ENCODE measurements around the gene REG1A. TPM values are rescaled to one million over a fixed set of nuclear protein-coding genes. Genes with fewer than 3 reads are reported as not detected.

REG1A gene
- total and polyA plus RNA-seq, 7 donors = 0.13 to 8.3 (median 0.95) TPM; not detected in 2

DNA sequence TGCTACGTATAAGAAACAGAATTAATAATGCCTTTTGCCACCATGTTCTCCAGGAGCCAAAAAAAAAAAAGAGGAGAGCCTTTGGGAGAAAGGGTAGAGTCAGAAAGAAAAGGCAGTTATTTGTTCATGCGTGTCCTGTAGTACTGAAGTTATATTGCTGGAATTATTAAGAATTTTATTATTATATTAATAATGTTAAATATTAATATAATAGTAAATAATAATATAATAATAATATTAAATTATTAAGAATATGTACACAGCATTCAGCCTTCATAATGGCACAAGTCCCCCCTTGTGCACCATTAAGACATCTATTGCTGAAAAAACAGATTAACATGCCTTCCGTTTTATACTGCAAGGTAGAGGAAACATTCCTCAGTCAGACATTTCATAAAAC is 8.1 kb downstream of the REG1A start:
- WGBS, 3 donors = 77 to 86% (median 82%) methylated on average over 3 of the region's 3 CpGs
- intact Hi-C loops (cut with DNase I) = no loop called here
- Histone ChIP-seq H3K27me3 (ENCODE audit: insufficient read depth in 3 of 3, low read length in 2 of 3) (no peaks in the 10 kb centered on the region), H3K4me3 (no peak overlapping the region), H3K9me3 (no peaks in the 10 kb centered on the region), H3K4me1 (no peaks in the 10 kb centered on the region), H3K36me3 (ENCODE audit: insufficient read depth in 1 of 2, low read depth in 1 of 2) (no peaks in the 10 kb centered on the region), H3K27ac (no peak overlapping the region)
- DNase-seq (no peak), ATAC-seq (no peak)
- TF ChIP-seq, protein P1, sequence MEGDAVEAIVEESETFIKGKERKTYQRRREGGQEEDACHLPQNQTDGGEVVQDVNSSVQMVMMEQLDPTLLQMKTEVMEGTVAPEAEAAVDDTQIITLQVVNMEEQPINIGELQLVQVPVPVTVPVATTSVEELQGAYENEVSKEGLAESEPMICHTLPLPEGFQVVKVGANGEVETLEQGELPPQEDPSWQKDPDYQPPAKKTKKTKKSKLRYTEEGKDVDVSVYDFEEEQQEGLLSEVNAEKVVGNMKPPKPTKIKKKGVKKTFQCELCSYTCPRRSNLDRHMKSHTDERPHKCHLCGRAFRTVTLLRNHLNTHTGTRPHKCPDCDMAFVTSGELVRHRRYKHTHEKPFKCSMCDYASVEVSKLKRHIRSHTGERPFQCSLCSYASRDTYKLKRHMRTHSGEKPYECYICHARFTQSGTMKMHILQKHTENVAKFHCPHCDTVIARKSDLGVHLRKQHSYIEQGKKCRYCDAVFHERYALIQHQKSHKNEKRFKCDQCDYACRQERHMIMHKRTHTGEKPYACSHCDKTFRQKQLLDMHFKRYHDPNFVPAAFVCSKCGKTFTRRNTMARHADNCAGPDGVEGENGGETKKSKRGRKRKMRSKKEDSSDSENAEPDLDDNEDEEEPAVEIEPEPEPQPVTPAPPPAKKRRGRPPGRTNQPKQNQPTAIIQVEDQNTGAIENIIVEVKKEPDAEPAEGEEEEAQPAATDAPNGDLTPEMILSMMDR (IDR thresholded peaks at IDR 0.05) = no peak

DNA sequence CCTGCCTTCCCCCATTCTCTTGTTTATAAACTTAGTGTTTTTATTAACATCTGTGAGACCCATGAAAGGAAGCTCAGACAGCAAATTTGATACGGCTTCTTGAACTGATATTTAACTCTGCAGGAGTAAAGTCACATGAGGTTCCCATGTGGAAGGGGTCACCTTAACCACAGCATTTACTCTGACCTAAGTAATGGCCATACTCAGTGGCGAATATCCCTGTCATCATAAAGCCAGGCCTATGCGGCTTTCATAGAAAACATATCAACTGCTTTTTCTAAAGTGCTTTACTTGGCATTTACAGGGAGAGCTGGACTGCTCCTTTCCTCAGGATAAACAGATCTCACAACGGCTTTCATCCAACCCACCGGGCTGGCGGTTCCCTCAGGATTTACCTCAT is 9.0 kb downstream of the REG1A start:
- DNase-seq (no peak), ATAC-seq (no peak)
- no peaks in the 10 kb centered on the region for H3K4me1 ChIP-seq
- H3K9me3 ChIP-seq = no peaks in the 10 kb centered on the region
- no peak overlapping the region for H3K4me3 ChIP-seq
- H3K27ac ChIP-seq = no peak overlapping the region
- WGBS, 3 donors = 35 to 41% (median 37%) methylated on average over 6 of the region's 6 CpGs
- no peaks in the 10 kb centered on the region for H3K36me3 ChIP-seq (ENCODE audit: insufficient read depth in 1 of 2, low read depth in 1 of 2)
- TF ChIP-seq, protein P1 (IDR thresholded peaks at IDR 0.05) = no peak
- intact Hi-C loops (cut with DNase I) = no loop called here
- H3K27me3 ChIP-seq (ENCODE audit: insufficient read depth in 3 of 3, low read length in 2 of 3) = no peaks in the 10 kb centered on the region

DNA sequence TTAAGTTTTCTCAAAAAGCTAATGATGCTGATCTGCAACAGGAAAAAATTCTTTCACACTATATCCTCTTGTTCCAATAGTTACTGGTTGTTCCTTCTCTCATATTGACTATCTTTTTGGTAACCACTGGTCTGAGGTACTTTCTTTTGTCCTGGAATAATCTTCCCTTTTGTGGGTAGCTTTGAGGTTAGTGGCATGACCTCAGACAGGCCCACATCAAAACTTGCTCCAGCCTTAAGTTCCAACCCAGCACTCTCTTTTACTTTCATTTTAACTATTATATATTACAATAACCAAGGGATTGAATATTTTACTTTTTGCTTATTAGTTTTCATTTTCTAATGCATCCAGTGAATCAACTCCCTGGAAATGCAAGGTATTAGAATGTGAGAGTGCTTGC is 9.5 kb downstream of the REG1A start:
- Histone ChIP-seq H3K4me3 (no peak overlapping the region), H3K4me1 (no peaks in the 10 kb centered on the region), H3K27ac (no peak overlapping the region), H3K36me3 (ENCODE audit: insufficient read depth in 1 of 2, low read depth in 1 of 2) (no peaks in the 10 kb centered on the region), H3K9me3 (no peaks in the 10 kb centered on the region), H3K27me3 (ENCODE audit: insufficient read depth in 3 of 3, low read length in 2 of 3) (no peaks in the 10 kb centered on the region)
- DNase-seq (no peak), ATAC-seq (no peak)
- intact Hi-C loops (cut with DNase I) = no loop called here
- TF ChIP-seq, protein P1 (IDR thresholded peaks at IDR 0.05) = no peak

DNA sequence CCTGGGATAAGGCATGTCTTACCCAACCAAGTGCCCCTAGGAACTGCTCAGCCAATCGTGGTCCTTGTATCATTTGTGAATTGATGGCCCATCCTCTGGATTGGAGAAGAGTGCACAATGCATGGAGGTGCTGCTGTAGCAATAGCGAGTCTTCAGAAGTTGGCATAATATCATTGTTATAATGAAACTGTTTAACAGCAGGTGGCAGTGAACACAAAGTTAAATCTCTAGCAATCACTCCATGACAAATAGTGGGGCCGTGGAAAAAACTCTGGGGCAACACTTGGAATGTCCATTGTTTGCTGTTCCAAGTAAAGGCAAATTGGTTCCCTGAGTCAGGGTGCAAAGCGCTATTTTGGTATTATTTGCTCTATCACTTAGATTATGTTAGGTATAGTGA is 11.4 kb downstream of the REG1A start:
- H3K27ac ChIP-seq = no peak overlapping the region
- DNase-seq (no peak), ATAC-seq (no peak)
- H3K4me3 ChIP-seq = no peak overlapping the region
- no peaks in the 10 kb centered on the region for H3K27me3 ChIP-seq (ENCODE audit: insufficient read depth in 3 of 3, low read length in 2 of 3)
- intact Hi-C loops (cut with DNase I) = loop anchor here in 1 of 2 donors (1.0 kb wide), 1 partner anchor 15 kb away; no protein-coding TSS in a partner anchor
- 76 to 80% (median 77%) methylated on average over 4 of the region's 4 CpGs for WGBS, 3 donors
- TF ChIP-seq, protein P1 (IDR thresholded peaks at IDR 0.05) = no peak
- no peaks in the 10 kb centered on the region for H3K9me3 ChIP-seq
- no peaks in the 10 kb centered on the region for H3K36me3 ChIP-seq (ENCODE audit: insufficient read depth in 1 of 2, low read depth in 1 of 2)
- no peaks in the 10 kb centered on the region for H3K4me1 ChIP-seq

DNA sequence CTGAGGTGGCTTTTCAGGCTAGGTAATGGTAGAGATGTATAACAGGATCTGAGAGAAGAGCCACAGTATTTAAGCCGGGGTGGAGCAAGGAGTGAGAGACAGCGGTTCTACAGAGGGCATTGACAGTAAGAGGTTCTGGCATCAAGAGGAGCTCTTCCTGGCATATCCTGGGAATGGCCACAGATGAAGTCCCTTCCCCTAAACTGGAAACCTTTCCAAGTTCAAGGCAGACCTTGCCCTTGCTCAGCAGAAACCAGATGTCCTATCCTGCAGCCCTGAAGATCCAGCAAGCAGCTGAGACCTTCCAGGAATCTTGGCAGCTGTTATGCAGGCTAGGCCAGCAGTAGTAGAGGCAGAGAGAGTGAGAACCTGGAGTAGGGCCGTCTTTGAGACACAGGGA is 18.1 kb downstream of the REG1A start:
- TF ChIP-seq, protein P1 (IDR thresholded peaks at IDR 0.05) = no peak
- H3K4me1 ChIP-seq = no peaks in the 10 kb centered on the region
- DNase-seq (no peak), ATAC-seq (no peak)
- H3K36me3 ChIP-seq (ENCODE audit: insufficient read depth in 1 of 2, low read depth in 1 of 2) = no peaks in the 10 kb centered on the region
- intact Hi-C loops (cut with DNase I) = no loop called here
- H3K27ac ChIP-seq = no peak overlapping the region
- no peak overlapping the region for H3K4me3 ChIP-seq
- H3K9me3 ChIP-seq = no peaks in the 10 kb centered on the region
- H3K27me3 ChIP-seq (ENCODE audit: insufficient read depth in 3 of 3, low read length in 2 of 3) = no peaks in the 10 kb centered on the region
- 71 to 83% (median 77%) methylated on average over 3 of the region's 3 CpGs for WGBS, 3 donors

Measured in psoas muscle (tissue), 8 donors.